HepG2 (cell line): ENCODE results near the gene H2AZ1. TPM values are rescaled to one million over a fixed set of nuclear protein-coding genes. Genes with fewer than 3 reads are reported as not detected.

Experiments used
- ARNTL ChIP-seq: sonication (generic); formaldehyde crosslinking; IDR thresholded peaks from 2 replicates; pipeline ENCODE4 v1.4.0; 2020; ENCODE audit warnings: mild to moderate bottlenecking, missing genetic modification reagents
- CENPX ChIP-seq: sonication (generic); formaldehyde crosslinking; IDR thresholded peaks from 2 replicates; pipeline ENCODE4 v1.9.0; 2021; ENCODE audit warnings: mild to moderate bottlenecking, missing genetic modification reagents, moderate library complexity
- CHCHD3 ChIP-seq: sonication (generic); formaldehyde crosslinking; IDR thresholded peaks from 2 replicates; pipeline ENCODE4 v1.8.0; 2022; ENCODE audit warnings: mild to moderate bottlenecking, missing genetic modification reagents, moderate library complexity
- HOXA3 ChIP-seq: sonication (generic); formaldehyde crosslinking; IDR thresholded peaks from 2 replicates; pipeline ENCODE4 v1.5.0; 2020; ENCODE audit warnings: missing genetic modification reagents
- MNT ChIP-seq: fragments of 450-650 bp; IDR thresholded peaks from 2 replicates; pipeline ENCODE4 v1.6.1; 2016
- PATZ1 ChIP-seq: sonication (generic); formaldehyde crosslinking; IDR thresholded peaks from 2 replicates; pipeline ENCODE4 v1.4.0; 2020; ENCODE audit warnings: missing genetic modification reagents
- PITX1 ChIP-seq: sonication (generic); formaldehyde crosslinking; IDR thresholded peaks from 2 replicates; pipeline ENCODE4 v1.5.1; 2020; ENCODE audit warnings: mild to moderate bottlenecking, missing genetic modification reagents
- SIX1 ChIP-seq: sonication (generic); formaldehyde crosslinking; IDR thresholded peaks from 2 replicates; pipeline ENCODE4 v1.4.0; 2020; ENCODE audit warnings: missing genetic modification reagents, borderline replicate concordance
- SRY ChIP-seq: sonication (generic); formaldehyde crosslinking; IDR thresholded peaks from 2 replicates; pipeline ENCODE4 v1.8.0; 2022; ENCODE audit warnings: mild to moderate bottlenecking, missing genetic modification reagents
- THAP11 ChIP-seq: IDR thresholded peaks from 2 replicates; pipeline ENCODE4 v1.6.1; 2016; ENCODE audit warnings: missing biosample characterization, missing genetic modification reagents
- TSC22D2 ChIP-seq: sonication (generic); formaldehyde crosslinking; IDR thresholded peaks from 2 replicates; pipeline ENCODE4 v1.5.1; 2020; ENCODE audit warnings: missing genetic modification reagents, mild to moderate bottlenecking, borderline replicate concordance
- U2AF2 ChIP-seq: fragments of 200-400 bp; formaldehyde crosslinking; IDR thresholded peaks from 2 replicates; pipeline ENCODE4 v1.6.1; 2017; ENCODE audit warnings: low read depth, mild to moderate bottlenecking, low read length
- ZBTB43 ChIP-seq: sonication (generic); formaldehyde crosslinking; conservative IDR thresholded peaks from 2 replicates; pipeline ENCODE4 v1.4.0; 2020; ENCODE audit warnings: missing genetic modification reagents
- ZFYVE20 ChIP-seq: sonication (generic); formaldehyde crosslinking; IDR thresholded peaks from 2 replicates; pipeline ENCODE4 v1.8.0; 2023; ENCODE audit warnings: low read depth, mild to moderate bottlenecking, moderate library complexity, missing genetic modification reagents, borderline replicate concordance
- ZNF180 ChIP-seq: sonication (generic); formaldehyde crosslinking; IDR thresholded peaks from 2 replicates; pipeline ENCODE4 v1.4.0; 2020; ENCODE audit warnings: low read depth, missing genetic modification reagents, borderline replicate concordance
- ZNF446 ChIP-seq: sonication (generic); formaldehyde crosslinking; IDR thresholded peaks from 2 replicates; pipeline ENCODE4 v1.5.0; 2020; ENCODE audit warnings: mild to moderate bottlenecking, missing genetic modification reagents
- ZNF496 ChIP-seq: sonication (generic); formaldehyde crosslinking; IDR thresholded peaks from 2 replicates; pipeline ENCODE4 v1.8.1; 2023; ENCODE audit warnings: mild to moderate bottlenecking, moderate library complexity, missing genetic modification reagents; ENCODE audit not compliant: insufficient replicate concordance
- ZNF562 ChIP-seq: sonication (generic); formaldehyde crosslinking; IDR thresholded peaks from 2 replicates; pipeline ENCODE4 v1.8.0; 2022; ENCODE audit warnings: missing genetic modification reagents, borderline replicate concordance
- ZNF580 ChIP-seq: IDR thresholded peaks from 2 replicates; pipeline ENCODE4 v1.6.1; 2016; ENCODE audit warnings: low read depth, borderline replicate concordance
- ZNF598 ChIP-seq: sonication (generic); formaldehyde crosslinking; IDR thresholded peaks from 2 replicates; pipeline ENCODE4 v1.5.1; 2020; ENCODE audit warnings: mild to moderate bottlenecking, missing genetic modification reagents, borderline replicate concordance
- ZNF749 ChIP-seq: sonication (generic); formaldehyde crosslinking; IDR thresholded peaks from 2 replicates; pipeline ENCODE4 v1.8.0; 2022; ENCODE audit warnings: mild to moderate bottlenecking, missing genetic modification reagents, moderate library complexity, borderline replicate concordance
- ZNF83 ChIP-seq: sonication (generic); formaldehyde crosslinking; IDR thresholded peaks from 2 replicates; pipeline ENCODE4 v1.4.0; 2020; ENCODE audit warnings: missing genetic modification reagents, mild to moderate bottlenecking, borderline replicate concordance
- ZSCAN12 ChIP-seq: sonication (generic); formaldehyde crosslinking; IDR thresholded peaks from 2 replicates; pipeline ENCODE4 v1.9.0; 2021; ENCODE audit warnings: mild to moderate bottlenecking, missing genetic modification reagents
- polyA plus RNA-seq, 8 experiments: library from polyadenylated mRNA; depleted of rRNA in 3 of 8; stranded (reverse) in 7 of 8; unstranded in 1 of 8; fragments of >200 nt; fragmentation: Illumina TruSeq in 4 of 8; extraction: Trizol in 4 of 8; gene quantifications; 2 replicates each; pipeline versions ENCODE4 v1.2.1 to v1.2.3, GENCODE V29; 2011 to 2016; ENCODE audit warnings: low read depth in 4 of 8, missing spikeins in 1 of 8, mixed read lengths in 1 of 8; ENCODE audit not compliant: insufficient read depth in 1 of 8
- total RNA-seq, 5 experiments: library from RNA; depleted of rRNA; stranded (reverse); fragments of >200 nt; fragmentation: Illumina TruSeq; extraction: Trizol; gene quantifications; 2 replicates each; pipeline ENCODE4 v1.2.3, GENCODE V29; 2016; ENCODE audit warnings: low read depth in 1 of 5

Gene H2AZ1
- total and polyA plus RNA-seq, 2 of the 13 experiments (the other 11 are each of a cell fraction or from before 2014, with no cell fraction given) = 301 to 574 TPM

- peak; percentile 23; the same call in 1 of the 2 replicates for TF ChIP-seq TSC22D2 (CRISPR knock-in tag)
- peak; percentile 40 for TF ChIP-seq PATZ1 (CRISPR knock-in tag)
- 0 out of 2 replicates have a peak, but pooled peaks have one; percentile 3 for TF ChIP-seq ZNF83
- no peak for TF ChIP-seq HOXA3 (CRISPR knock-in tag)
- no peak for TF ChIP-seq ZNF496 (CRISPR knock-in tag)
- TF ChIP-seq ZFYVE20 = no peak
- no peak; the same call in 1 of the 2 replicates for TF ChIP-seq PITX1 (CRISPR knock-in tag)
- no peak for TF ChIP-seq ZNF180
- 0 out of 2 replicates have a peak, but pooled peaks have one; percentile 43 for TF ChIP-seq ARNTL (CRISPR knock-in tag)
- TF ChIP-seq U2AF2 = no peak
- TF ChIP-seq ZSCAN12 (CRISPR knock-in tag) = no peak
- no peak for TF ChIP-seq CENPX (CRISPR knock-in tag)
- TF ChIP-seq SRY (CRISPR knock-in tag) = peak; percentile 19; the same call in 1 of the 2 replicates
- TF ChIP-seq SIX1 (CRISPR knock-in tag) = no peak
- 0 out of 2 replicates have a peak, but pooled peaks have one; percentile 68 for TF ChIP-seq ZNF749
- no peak for TF ChIP-seq ZNF580
- TF ChIP-seq MNT = no peak
- TF ChIP-seq CHCHD3 (CRISPR knock-in tag) = no peak
- peak; percentile 41; the same call in 1 of the 2 replicates for TF ChIP-seq ZNF598
- TF ChIP-seq ZNF562 (CRISPR knock-in tag) = 0 out of 2 replicates have a peak, but pooled peaks have one; percentile 75
- no peak for TF ChIP-seq ZNF446
- no peak; the same call in 1 of the 2 replicates for TF ChIP-seq THAP11 (CRISPR knock-in tag)
- peak; percentile 69; the same call in 1 of the 2 replicates for TF ChIP-seq ZBTB43
These were observed 3.5 kb downstream of the H2AZ1 start, which contains the start of gene DNAJB14 (continued) for GRCh38 chr4:99946356-99947189.
